Adrenal gland (tissue), 5 donors: ENCODE data around the gene PKN3.

ENCODE experiments used
- POLR2A ChIP-seq, 2 donors: fragments of 450-650 bp; IDR thresholded peaks; one replicate each; pipeline ENCODE4 v1.6.1; 2017; ENCODE audit warnings: antibody characterized with exemption in 2 of 2, mild to moderate bottlenecking in 2 of 2, moderate library complexity in 1 of 2
- TF ChIP-seq, protein P1 (sequence below), 6 experiments: fragments of 450-650 bp in 4 of 6; fragments of 200-600 bp in 2 of 6; sonication (generic) in 1 of 6; IDR thresholded peaks; 1 replicate in 5 of 6; 2 replicates in 1 of 6; pipeline versions ENCODE4 v1.5.1 to v1.8.0; 2016 to 2021; ENCODE audit warnings: antibody characterized with exemption in 6 of 6, mild to moderate bottlenecking in 2 of 6, moderate library complexity in 1 of 6
- donor health status: DM: no; HTN: no; CAD: no.

DNA sequence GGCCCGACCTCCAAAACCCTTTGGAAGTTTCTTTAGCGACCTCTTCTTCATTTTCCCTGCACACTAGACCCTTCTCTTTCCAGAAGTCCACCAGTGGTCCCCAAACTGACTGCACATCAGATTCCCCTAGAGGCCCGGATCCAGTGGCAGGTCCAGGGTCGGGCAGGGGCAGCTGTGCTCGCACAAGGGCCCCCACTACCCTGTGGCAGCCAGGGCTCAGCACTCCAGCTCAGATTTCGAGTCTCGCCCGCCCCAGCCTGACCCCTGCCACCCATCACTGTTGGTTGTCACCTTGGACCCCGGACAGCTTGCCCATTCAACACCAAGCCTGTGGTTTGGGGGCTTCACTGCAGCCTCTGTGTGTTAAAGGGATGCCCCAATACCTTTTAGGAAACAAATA lies 29.4 kb downstream of the PKN3 start:
- no peak for TF ChIP-seq POLR2A (IDR thresholded peaks at IDR 0.05)
- TF ChIP-seq, protein P1, sequence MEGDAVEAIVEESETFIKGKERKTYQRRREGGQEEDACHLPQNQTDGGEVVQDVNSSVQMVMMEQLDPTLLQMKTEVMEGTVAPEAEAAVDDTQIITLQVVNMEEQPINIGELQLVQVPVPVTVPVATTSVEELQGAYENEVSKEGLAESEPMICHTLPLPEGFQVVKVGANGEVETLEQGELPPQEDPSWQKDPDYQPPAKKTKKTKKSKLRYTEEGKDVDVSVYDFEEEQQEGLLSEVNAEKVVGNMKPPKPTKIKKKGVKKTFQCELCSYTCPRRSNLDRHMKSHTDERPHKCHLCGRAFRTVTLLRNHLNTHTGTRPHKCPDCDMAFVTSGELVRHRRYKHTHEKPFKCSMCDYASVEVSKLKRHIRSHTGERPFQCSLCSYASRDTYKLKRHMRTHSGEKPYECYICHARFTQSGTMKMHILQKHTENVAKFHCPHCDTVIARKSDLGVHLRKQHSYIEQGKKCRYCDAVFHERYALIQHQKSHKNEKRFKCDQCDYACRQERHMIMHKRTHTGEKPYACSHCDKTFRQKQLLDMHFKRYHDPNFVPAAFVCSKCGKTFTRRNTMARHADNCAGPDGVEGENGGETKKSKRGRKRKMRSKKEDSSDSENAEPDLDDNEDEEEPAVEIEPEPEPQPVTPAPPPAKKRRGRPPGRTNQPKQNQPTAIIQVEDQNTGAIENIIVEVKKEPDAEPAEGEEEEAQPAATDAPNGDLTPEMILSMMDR (IDR thresholded peaks at IDR 0.05) = no peak
